ENCODE results near the gene TGM2. TPM values are rescaled to one million over a fixed set of nuclear protein-coding genes. Genes with fewer than 3 reads are reported as not detected.

The TGM2 gene
- polyA plus RNA-seq, 1 donor (not counting 4 experiments of a cell fraction or from before 2014, with no cell fraction given): 18.7 TPM

DNA sequence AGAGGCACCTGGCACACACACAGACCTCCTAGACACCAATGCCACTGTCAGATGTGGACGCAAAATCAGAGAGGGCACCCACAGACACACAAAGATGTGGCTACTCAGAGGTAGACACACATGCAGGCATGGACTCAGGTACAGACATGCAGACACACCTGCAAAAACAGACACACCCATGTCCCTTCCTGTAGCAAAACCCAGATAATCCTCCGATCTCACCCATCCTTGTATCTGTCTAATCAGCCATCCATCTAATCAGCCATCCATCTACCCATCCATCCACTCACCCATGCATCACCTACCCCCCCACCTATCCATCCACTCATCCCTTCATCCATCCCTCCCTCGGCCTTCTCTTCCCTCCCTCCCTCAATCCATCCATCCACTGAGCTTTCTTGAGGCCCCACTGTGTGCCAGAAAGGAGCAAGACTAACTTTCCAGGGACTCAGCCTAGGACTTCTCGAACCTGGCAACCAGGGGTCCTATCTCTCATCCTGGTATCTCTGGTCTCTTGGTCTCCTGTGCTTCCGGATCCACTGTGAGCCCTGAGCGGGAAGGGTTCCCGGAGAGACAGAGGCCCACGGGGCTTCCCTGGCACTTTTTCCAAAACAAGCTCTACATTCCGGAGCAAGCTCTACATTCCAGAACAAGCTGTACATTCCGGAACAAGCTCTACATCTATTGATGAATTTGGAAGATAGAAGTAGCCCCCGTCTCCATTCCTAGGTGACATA is 1.1 kb upstream of the TGM2 start:
- no peaks in the 10 kb centered on the region for H3K27me3 ChIP-seq (ENCODE audit: control insufficient read depth, extremely low read depth, insufficient read depth, low read length)
- H3K79me2 ChIP-seq (ENCODE audit: control insufficient read depth, insufficient read depth, low read length): no peaks in the 10 kb centered on the region
- dilution Hi-C loops (cut with MboI; ENCODE audit: extremely low pct_ligation_motif_present, low sequenced_read_pairs): no loop called here
- H4K20me1 ChIP-seq (ENCODE audit: control insufficient read depth, extremely low read depth, insufficient read depth, low read length): no peaks in the 10 kb centered on the region
- TF ChIP-seq, protein P1, sequence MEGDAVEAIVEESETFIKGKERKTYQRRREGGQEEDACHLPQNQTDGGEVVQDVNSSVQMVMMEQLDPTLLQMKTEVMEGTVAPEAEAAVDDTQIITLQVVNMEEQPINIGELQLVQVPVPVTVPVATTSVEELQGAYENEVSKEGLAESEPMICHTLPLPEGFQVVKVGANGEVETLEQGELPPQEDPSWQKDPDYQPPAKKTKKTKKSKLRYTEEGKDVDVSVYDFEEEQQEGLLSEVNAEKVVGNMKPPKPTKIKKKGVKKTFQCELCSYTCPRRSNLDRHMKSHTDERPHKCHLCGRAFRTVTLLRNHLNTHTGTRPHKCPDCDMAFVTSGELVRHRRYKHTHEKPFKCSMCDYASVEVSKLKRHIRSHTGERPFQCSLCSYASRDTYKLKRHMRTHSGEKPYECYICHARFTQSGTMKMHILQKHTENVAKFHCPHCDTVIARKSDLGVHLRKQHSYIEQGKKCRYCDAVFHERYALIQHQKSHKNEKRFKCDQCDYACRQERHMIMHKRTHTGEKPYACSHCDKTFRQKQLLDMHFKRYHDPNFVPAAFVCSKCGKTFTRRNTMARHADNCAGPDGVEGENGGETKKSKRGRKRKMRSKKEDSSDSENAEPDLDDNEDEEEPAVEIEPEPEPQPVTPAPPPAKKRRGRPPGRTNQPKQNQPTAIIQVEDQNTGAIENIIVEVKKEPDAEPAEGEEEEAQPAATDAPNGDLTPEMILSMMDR (optimal IDR thresholded peaks at IDR 0.05 in 1 of 3, IDR thresholded peaks at IDR 0.05 in 1 of 3, conservative IDR thresholded peaks at IDR 0.05 in 1 of 3; ENCODE audit: extremely low read depth in 1 of 3, insufficient read depth in 2 of 3, low read length in 3 of 3): no peak
- no peak for TF ChIP-seq EZH2 (IDR thresholded peaks at IDR 0.05; ENCODE audit: low read length)
- H3K4me1 ChIP-seq (ENCODE audit: control insufficient read depth, extremely low read depth, insufficient read depth, low read length): peaks cover 42% of the 10 kb centered on the region
- H3K4me3 ChIP-seq (ENCODE audit: control insufficient read depth in 2 of 3, extremely low read depth in 1 of 3, insufficient read depth in 2 of 3, low read depth in 1 of 3, low read length in 3 of 3): no peak overlapping the region
- DNase-seq (ENCODE audit: low read depth, low spot score) (no peak), FAIRE-seq (peak; percentile 97)
- no peak overlapping the region for H3K27ac ChIP-seq (ENCODE audit: control insufficient read depth, insufficient read depth, low read length)
- no peaks in the 10 kb centered on the region for H3K36me3 ChIP-seq (ENCODE audit: control insufficient read depth in 2 of 2, extremely low read depth in 1 of 2, insufficient read depth in 2 of 2, low read length in 2 of 2)
- H3K9me1 ChIP-seq (ENCODE audit: control insufficient read depth, extremely low read depth, insufficient read depth, low read length): no peaks in the 10 kb centered on the region
- H3K9ac ChIP-seq (ENCODE audit: control insufficient read depth, extremely low read depth, insufficient read depth, low read length): no peak overlapping the region
- no peaks in the 10 kb centered on the region for H3K9me3 ChIP-seq (ENCODE audit: control insufficient read depth, low read depth, low read length)
- H2AFZ ChIP-seq (ENCODE audit: control insufficient read depth, low read length): peak overlapping the region; percentile 15
- H3K4me2 ChIP-seq (ENCODE audit: control insufficient read depth, extremely low read depth, insufficient read depth, low read depth, low read length): peak overlapping the region; percentile 69

DNA sequence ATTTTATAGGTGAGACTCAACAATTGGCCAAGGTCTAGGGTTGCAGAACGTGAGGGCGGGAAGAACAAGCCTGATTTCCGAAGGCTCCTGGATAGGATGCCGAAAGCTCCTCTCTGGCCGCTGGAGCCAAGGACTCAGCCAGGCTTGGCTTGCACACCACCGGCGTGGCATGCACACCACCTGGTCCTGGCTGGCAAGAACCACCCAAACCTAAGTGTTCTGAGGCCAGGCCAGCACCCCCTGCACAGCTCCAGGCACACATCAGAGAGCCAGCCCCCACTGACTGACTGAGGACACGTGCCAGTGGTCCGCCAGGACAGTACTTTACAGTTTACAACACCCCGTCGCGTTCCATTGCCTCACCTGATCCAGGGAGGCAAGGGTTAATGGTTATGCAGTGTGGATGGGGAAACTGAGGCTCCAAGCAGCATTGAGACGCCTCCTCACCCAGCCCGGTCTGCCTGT is 414 bp downstream of the TGM2 start:
- no peak overlapping the region for H3K27ac ChIP-seq (ENCODE audit: control insufficient read depth, insufficient read depth, low read length)
- H3K4me1 ChIP-seq (ENCODE audit: control insufficient read depth, extremely low read depth, insufficient read depth, low read length): peaks cover 39% of the 10 kb centered on the region
- no peak for DNase-seq (ENCODE audit: low read depth, low spot score)
- dilution Hi-C loops (cut with MboI; ENCODE audit: extremely low pct_ligation_motif_present, low sequenced_read_pairs): no loop called here
- H3K9ac ChIP-seq (ENCODE audit: control insufficient read depth, extremely low read depth, insufficient read depth, low read length): no peak overlapping the region
- H3K9me1 ChIP-seq (ENCODE audit: control insufficient read depth, extremely low read depth, insufficient read depth, low read length): no peaks in the 10 kb centered on the region
- TF ChIP-seq EZH2 (IDR thresholded peaks at IDR 0.05; ENCODE audit: low read length): no peak
- TF ChIP-seq, protein P1 (optimal IDR thresholded peaks at IDR 0.05 in 1 of 3, IDR thresholded peaks at IDR 0.05 in 1 of 3, conservative IDR thresholded peaks at IDR 0.05 in 1 of 3; ENCODE audit: extremely low read depth in 1 of 3, insufficient read depth in 2 of 3, low read length in 3 of 3): no peak
- H3K36me3 ChIP-seq (ENCODE audit: control insufficient read depth in 2 of 2, extremely low read depth in 1 of 2, insufficient read depth in 2 of 2, low read length in 2 of 2): no peaks in the 10 kb centered on the region
- no peaks in the 10 kb centered on the region for H3K27me3 ChIP-seq (ENCODE audit: control insufficient read depth, extremely low read depth, insufficient read depth, low read length)
- no peak for FAIRE-seq
- H2AFZ ChIP-seq (ENCODE audit: control insufficient read depth, low read length): no peak overlapping the region
- H3K4me2 ChIP-seq (ENCODE audit: control insufficient read depth, extremely low read depth, insufficient read depth, low read depth, low read length): peak overlapping the region; percentile 69
- peak overlapping the region in 2 of 3 experiments; percentile 17 to 20 for H3K4me3 ChIP-seq (ENCODE audit: control insufficient read depth in 2 of 3, extremely low read depth in 1 of 3, insufficient read depth in 2 of 3, low read depth in 1 of 3, low read length in 3 of 3)
- no peaks in the 10 kb centered on the region for H4K20me1 ChIP-seq (ENCODE audit: control insufficient read depth, extremely low read depth, insufficient read depth, low read length)
- no peaks in the 10 kb centered on the region for H3K79me2 ChIP-seq (ENCODE audit: control insufficient read depth, insufficient read depth, low read length)
- H3K9me3 ChIP-seq (ENCODE audit: control insufficient read depth, low read depth, low read length): no peaks in the 10 kb centered on the region
